Right lobe of liver (tissue), 6 donors: ENCODE measurements around the gene SERTAD4. TPM values are rescaled to one million over a fixed set of nuclear protein-coding genes. Genes with fewer than 3 reads are reported as not detected.

ENCODE experiments used
- ATAC-seq, 4 donors: fragments of 200-7000 bp; cut with Tn5 transposase; one replicate each; pipeline ENCODE4 v1.9.1; 2020; ENCODE audit warnings: mild to moderate bottlenecking in 4 of 4, moderate library complexity in 4 of 4
- DNase-seq, 3 donors: peaks; one replicate each; pipeline ENCODE4 v3.0.0-alpha.2; 2020
- H3K27ac ChIP-seq, 3 donors: fragments of 200-600 bp; one replicate each; pipeline ENCODE4 v1.8.0; 2022
- H3K27me3 ChIP-seq, 2 donors: fragments of 200-600 bp; one replicate each; pipeline ENCODE4 v1.8.0; 2022
- H3K36me3 ChIP-seq, 4 donors: fragments of 200-600 bp; sonication (generic) in 1 of 4; one replicate each; pipeline versions ENCODE4 v1.5.1 to v1.8.0; 2017 to 2022; ENCODE audit warnings: control low read depth in 1 of 4
- H3K4me1 ChIP-seq, 4 donors: fragments of 200-600 bp; sonication (generic) in 1 of 4; one replicate each; pipeline versions ENCODE4 v1.5.1 to v1.8.0; 2017 to 2022; ENCODE audit warnings: control low read depth in 1 of 4
- H3K4me3 ChIP-seq, 3 donors: fragments of 200-600 bp; one replicate each; pipeline ENCODE4 v1.8.0; 2022
- H3K9me3 ChIP-seq, 4 donors: fragments of 200-600 bp; sonication (generic) in 1 of 4; one replicate each; pipeline versions ENCODE4 v1.5.1 to v1.8.0; 2017 to 2022; ENCODE audit warnings: control low read depth in 1 of 4
- CTCF ChIP-seq, 4 donors: fragments of 200-600 bp in 3 of 4; fragments of 450-650 bp in 1 of 4; IDR thresholded peaks; one replicate each; pipeline versions ENCODE4 v1.5.1 to v1.8.0; 2016 to 2022; ENCODE audit warnings: antibody characterized with exemption in 4 of 4, mild to moderate bottlenecking in 2 of 4
- POLR2A ChIP-seq: fragments of 450-650 bp; IDR thresholded peaks from one replicate; pipeline ENCODE4 v1.6.1; 2017; ENCODE audit warnings: antibody characterized with exemption, mild to moderate bottlenecking
- WGBS: methylation state at CpG from one replicate; pipeline ENCODE4 v1.1.6; 2018; ENCODE audit warnings: low coverage, low lambda C conversion rate; ENCODE audit not compliant: insufficient coverage; ENCODE audit errors: missing lambda C conversion rate; 5-methylcytosine and 5-hydroxymethylcytosine counted together
- intact Hi-C, 2 donors: fragments of 100-400 bp; cut with DNase I; formaldehyde crosslinking; loops; one replicate each; pipeline versions ENCODE4 v1.11.2 to v1.14.1; 2022
- total RNA-seq, 6 experiments: library from RNA; depleted of rRNA in 2 of 6; stranded (reverse); fragments of >200 nt in 2 of 6; fragmentation: NEBNext Ultra II Directional in 3 of 6; extraction: Animal tissue kit (Norgen Biotek cat#: 25700) in 3 of 6; gene quantifications; one replicate each; pipeline versions ENCODE4 v1.1.0 to v1.2.4, GENCODE V29; 2016 to 2023
- donor health status: DM: no; HTN: yes; CAD: no.
- donor health status: DM: no; HTN: no; CAD: no.
- donor health status: DM: no; HTN: no; CAD: no.
- donor health status: DM: no; HTN: yes; CAD: no.
- donor health status: DM: no; HTN: yes; CAD: no.

The SERTAD4 gene
- total RNA-seq, 6 experiments from 2014 or later = not detected

DNA sequence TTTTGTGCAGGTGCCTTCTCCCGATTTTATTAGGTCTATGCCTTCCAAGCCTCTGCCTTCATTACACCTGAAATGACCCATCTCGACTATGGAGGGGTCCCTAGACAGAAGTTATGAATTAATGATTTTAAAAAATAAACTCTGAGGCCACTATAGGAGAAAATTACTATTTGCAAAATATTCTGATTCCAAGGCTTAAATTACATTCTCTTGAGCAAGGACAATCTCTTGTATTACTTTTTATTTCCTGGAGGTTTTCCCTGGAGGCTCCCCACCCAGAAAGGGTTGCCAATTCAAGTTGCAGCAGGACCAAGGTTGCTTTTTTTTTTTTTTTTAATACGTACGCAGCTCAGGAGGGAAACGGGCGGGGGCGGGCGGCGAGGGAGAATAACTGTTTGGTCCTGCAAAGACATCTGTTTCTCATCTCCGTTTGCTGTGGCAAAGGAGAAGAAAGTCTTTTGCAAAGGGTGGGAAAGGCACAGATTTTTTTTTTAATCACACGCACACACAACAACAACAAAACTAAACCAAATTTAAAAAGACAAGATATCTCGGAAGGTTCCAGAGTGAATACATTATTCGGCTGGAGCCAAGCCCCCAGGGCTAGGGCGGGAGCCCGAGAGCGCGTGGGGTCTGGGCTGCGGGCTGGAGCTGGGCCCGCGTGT is 618 bp upstream of the SERTAD4 start:
- Histone ChIP-seq H3K4me1 (peaks cover 0 to 21% (median 0%) of the 10 kb centered on the region in 4 donors), H3K36me3 (no peaks in the 10 kb centered on the region), H3K27ac (no peak overlapping the region), H3K9me3 (no peaks in the 10 kb centered on the region), H3K4me3 (no peak overlapping the region), H3K27me3 (peaks cover 0 to 31% of the 10 kb centered on the region in 2 donors)
- intact Hi-C loops = no loop called here
- TF ChIP-seq CTCF (IDR thresholded peaks at IDR 0.05) = no peak
- no peak for TF ChIP-seq POLR2A
- 3% methylated on average over 20 of the region's 20 CpGs for WGBS
- DNase-seq (no peak), ATAC-seq (no peak)

DNA sequence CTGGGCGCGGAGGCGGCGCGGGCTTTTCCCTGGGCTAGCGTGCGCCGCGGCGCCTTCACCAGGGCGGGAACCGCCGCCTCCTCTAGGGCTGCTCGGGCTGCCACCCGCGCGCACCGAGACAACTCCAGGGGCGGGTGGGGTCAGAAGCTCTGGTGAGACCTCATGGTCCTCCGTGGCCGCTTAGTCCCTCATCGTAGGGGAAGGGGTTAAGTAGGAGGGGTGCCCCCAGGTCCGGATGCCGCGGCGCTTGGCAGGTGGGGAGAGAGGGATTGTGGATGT is 559 bp downstream of the SERTAD4 start:
- no peaks in the 10 kb centered on the region for H3K9me3 ChIP-seq
- intact Hi-C loops = no loop called here
- no peak overlapping the region for H3K27ac ChIP-seq
- peaks cover 0 to 21% (median 0%) of the 10 kb centered on the region in 4 donors for H3K4me1 ChIP-seq
- H3K4me3 ChIP-seq = peak overlapping the region; percentile 9 to 31 (median 18)
- ATAC-seq (peak; percentile 28 to 51 (median 40)), DNase-seq (no peak)
- no CpG with 5 or more reads among the region's 26 CpGs for WGBS
- no peaks in the 10 kb centered on the region for H3K36me3 ChIP-seq
- TF ChIP-seq POLR2A = no peak
- no peak for TF ChIP-seq CTCF (IDR thresholded peaks at IDR 0.05)
- H3K27me3 ChIP-seq = peaks cover 0 to 31% of the 10 kb centered on the region in 2 donors

- under 1% methylated on average over 25 of the region's 61 CpGs for WGBS
- intact Hi-C loops = no loop called here
- ATAC-seq (peak; percentile 49 to 57 (median 52)), DNase-seq (no peak)
- Histone ChIP-seq H3K4me1 (peaks cover 0 to 21% (median 0%) of the 10 kb centered on the region in 4 donors), H3K27me3 (peaks cover 0 to 31% of the 10 kb centered on the region in 2 donors), H3K4me3 (peak overlapping the region; percentile 9 to 31 (median 18)), H3K9me3 (no peaks in the 10 kb centered on the region), H3K36me3 (no peaks in the 10 kb centered on the region), H3K27ac (no peak overlapping the region)
- TF ChIP-seq POLR2A (no peak), CTCF (IDR thresholded peaks at IDR 0.05) (no peak)
Measured at GRCh38 chr1:210233495-210234328, 1.1 kb downstream of the SERTAD4 start.

DNA sequence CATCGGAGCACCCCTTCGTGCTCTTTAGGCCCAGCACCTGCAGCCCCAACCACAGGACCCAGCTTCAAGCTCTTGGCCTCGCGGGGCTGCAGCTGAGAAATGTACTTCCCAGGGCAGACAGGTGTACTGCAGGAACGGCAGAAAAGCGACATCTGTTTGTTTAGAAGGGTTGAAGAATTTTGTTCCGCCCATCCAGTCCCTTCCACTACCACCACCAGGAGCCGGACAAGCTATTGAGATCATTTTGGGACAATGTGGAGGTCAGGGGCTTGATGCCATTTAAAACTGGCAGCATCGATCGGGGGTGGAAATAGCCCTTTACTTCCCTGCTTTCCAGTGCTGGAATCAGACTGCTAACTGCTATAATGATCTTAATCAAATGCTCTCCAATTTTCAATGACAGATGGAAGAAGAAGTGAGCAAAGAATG is 1.7 kb downstream of the SERTAD4 start:
- Histone ChIP-seq H3K36me3 (no peaks in the 10 kb centered on the region), H3K27me3 (peaks cover 0 to 29% of the 10 kb centered on the region in 2 donors), H3K4me3 (no peak overlapping the region), H3K27ac (no peak overlapping the region), H3K9me3 (no peaks in the 10 kb centered on the region), H3K4me1 (peaks cover 0 to 21% (median 0%) of the 10 kb centered on the region in 4 donors)
- ATAC-seq = no peak
- WGBS = 44% methylated on average over 8 of the region's 10 CpGs
- TF ChIP-seq POLR2A (no peak), CTCF (IDR thresholded peaks at IDR 0.05) (no peak)
- DNase-seq = no peak
- intact Hi-C loops = no loop called here
